HepG2 (cell line): ENCODE measurements around the gene MADD. TPM values are rescaled to one million over a fixed set of nuclear protein-coding genes. Genes with fewer than 3 reads are reported as not detected.

Experiments
- ATAC-seq: fragments of 200-7000 bp; cut with Tn5 transposase; 3 replicates; pipeline ENCODE4 v1.9.1; 2020; ENCODE audit warnings: mild to moderate bottlenecking, moderate library complexity
- BruUV-seq: library from RNA; stranded (reverse); fragments of 400-500 nt; replicated peaks from 2 replicates; lab custom pipeline; 2021; lab: Mats Ljungman, UMichigan
- CTCF ChIA-PET: fragments of 300-600 bp; formaldehyde crosslinking; extraction: SDS; loops from one replicate; lab custom pipeline; 2021; ENCODE audit warnings: low total read pairs, inconsistent platforms, low intra/inter-chr PET ratio; lab: Yijun Ruan, JAX
- POLR2A ChIA-PET: fragments of 350-600 bp; sonication (Branson Sonifier 250); formaldehyde crosslinking; loops from one replicate; lab custom pipeline; 2020; ENCODE audit warnings: antibody characterized with exemption, inconsistent platforms; lab: Yijun Ruan, JAX
- DNase-seq: peaks from one replicate; pipeline ENCODE4 v3.0.0-alpha.2; 2015; ENCODE audit warnings: low spot score
- FAIRE-seq: peaks from 3 replicates; lab custom pipeline; 2011; peaks lifted over from hg19 to GRCh38; lab: Jason Lieb, UNC
- H2AFZ ChIP-seq: one replicate; pipeline ENCODE4 v1.6.1; 2011; ENCODE audit warnings: low read length, inconsistent platforms
- H3K27ac ChIP-seq: fragments of 300-600 bp; 3 replicates; pipeline ENCODE4 v1.8.0; 2011; ENCODE audit warnings: mixed run types, mild to moderate bottlenecking, mixed read lengths, low read length, inconsistent platforms; ENCODE audit not compliant: insufficient read depth; ENCODE audit errors: extremely low read length
- H3K27me3 ChIP-seq, 2 experiments: fragments of 200-600 bp in 1 of 2; 2 replicates in 1 of 2; 3 replicates in 1 of 2; pipeline versions ENCODE4 v1.6.0 to v1.8.0; 2011; ENCODE audit warnings: low read length in 2 of 2, mild to moderate bottlenecking in 2 of 2, moderate library complexity in 2 of 2, inconsistent platforms in 1 of 2; ENCODE audit not compliant: insufficient read depth in 2 of 2, control insufficient read depth in 1 of 2
- H3K36me3 ChIP-seq, 2 experiments: fragments of 200-600 bp in 1 of 2; replicated peaks in 1 of 2; 2 replicates in 1 of 2; 3 replicates in 1 of 2; pipeline versions ENCODE4 v1.5.1 to v1.8.0; 2011; ENCODE audit warnings: low read length in 2 of 2, inconsistent platforms in 1 of 2; ENCODE audit not compliant: insufficient read depth in 2 of 2, control insufficient read depth in 1 of 2
- H3K4me1 ChIP-seq: 2 replicates; pipeline ENCODE4 v1.5.1; 2012; ENCODE audit warnings: low read length, inconsistent platforms; ENCODE audit not compliant: insufficient read depth
- H3K4me2 ChIP-seq: 2 replicates; pipeline ENCODE4 v1.6.0; 2011; ENCODE audit warnings: low read depth, low read length, inconsistent platforms
- H3K4me3 ChIP-seq, 3 experiments: fragments of 200-600 bp in 1 of 3; sonication (generic), shearing (Covaris generic) in 1 of 3; replicated peaks in 1 of 3; 2 replicates each; pipeline ENCODE4 v1.5.1; 2011 to 2016; ENCODE audit warnings: low read length in 3 of 3, inconsistent platforms in 2 of 3, low read depth in 2 of 3, mild to moderate bottlenecking in 2 of 3, control low read depth in 1 of 3, mixed read lengths in 1 of 3; ENCODE audit not compliant: insufficient read depth in 1 of 3
- H3K79me2 ChIP-seq: one replicate; pipeline ENCODE4 v1.6.1; 2011; ENCODE audit warnings: low read length, inconsistent platforms; ENCODE audit not compliant: insufficient read depth
- H3K9ac ChIP-seq: 2 replicates; pipeline ENCODE4 v1.6.0; 2011; ENCODE audit warnings: mild to moderate bottlenecking, low read depth, low read length, inconsistent platforms; ENCODE audit not compliant: insufficient read depth
- H3K9me3 ChIP-seq: 2 replicates; pipeline ENCODE4 v1.5.1; 2012; ENCODE audit warnings: mild to moderate bottlenecking, low read length
- H4K20me1 ChIP-seq: 2 replicates; pipeline ENCODE4 v1.6.0; 2011; ENCODE audit warnings: inconsistent platforms, mild to moderate bottlenecking, low read length, moderate library complexity; ENCODE audit not compliant: insufficient read depth
- ATF7-NPFF ChIP-seq: sonication (generic); formaldehyde crosslinking; IDR thresholded peaks from 2 replicates; pipeline ENCODE4 v1.8.1; 2023; ENCODE audit warnings: mild to moderate bottlenecking, low read depth, missing genetic modification reagents, moderate library complexity
- BRD4 ChIP-seq: sonication (generic); formaldehyde crosslinking; IDR thresholded peaks from 2 replicates; pipeline ENCODE4 v1.4.0; 2020; ENCODE audit warnings: missing genetic modification reagents
- CREB1 ChIP-seq, 2 experiments: fragments of 450-650 bp in 1 of 2; IDR thresholded peaks; 2 replicates each; pipeline ENCODE4 v1.6.1; 2016 to 2017; ENCODE audit warnings: control low read depth in 1 of 2, mild to moderate bottlenecking in 1 of 2, missing compliant biosample characterization in 1 of 2, missing genetic modification characterization in 1 of 2
- HNF1B ChIP-seq: sonication (generic); formaldehyde crosslinking; IDR thresholded peaks from 2 replicates; pipeline ENCODE4 v1.5.1; 2020; ENCODE audit warnings: mild to moderate bottlenecking, moderate library complexity, missing genetic modification reagents
- KDM3A ChIP-seq: IDR thresholded peaks from 2 replicates; pipeline ENCODE4 v1.6.1; 2018; ENCODE audit warnings: low read depth, missing compliant biosample characterization
- KIAA2018 ChIP-seq: sonication (generic); formaldehyde crosslinking; IDR thresholded peaks from 2 replicates; pipeline ENCODE4 v1.5.0; 2020; ENCODE audit warnings: mild to moderate bottlenecking, missing genetic modification reagents, borderline replicate concordance
- KLF6 ChIP-seq: IDR thresholded peaks from 2 replicates; pipeline ENCODE4 v1.8.0; 2016; ENCODE audit warnings: missing biosample characterization, missing genetic modification reagents
- LCORL ChIP-seq, 2 experiments: fragments of 450-650 bp in 1 of 2; sonication (generic) in 1 of 2; formaldehyde crosslinking in 1 of 2; IDR thresholded peaks; 2 replicates each; pipeline versions ENCODE4 v1.5.0 to v1.6.1; 2017 to 2020; ENCODE audit warnings: antibody characterized with exemption in 1 of 2, missing genetic modification reagents in 1 of 2
- MXD1 ChIP-seq: sonication (generic); formaldehyde crosslinking; IDR thresholded peaks from 2 replicates; pipeline ENCODE4 v1.4.0; 2020; ENCODE audit warnings: mild to moderate bottlenecking, missing genetic modification reagents
- POLR2AphosphoS5 ChIP-seq: IDR thresholded peaks from 2 replicates; pipeline ENCODE4 v1.6.1; 2012; ENCODE audit warnings: low read depth, low read length
- RAD51 ChIP-seq: fragments of 450-650 bp; IDR thresholded peaks from 2 replicates; pipeline ENCODE4 v1.6.1; 2016; ENCODE audit warnings: borderline replicate concordance
- REL ChIP-seq: sonication (generic); formaldehyde crosslinking; conservative IDR thresholded peaks from 2 replicates; pipeline ENCODE4 v1.8.0; 2022; ENCODE audit warnings: mild to moderate bottlenecking, missing genetic modification reagents, moderate library complexity
- SMARCC2 ChIP-seq: fragments of 450-650 bp; IDR thresholded peaks from 2 replicates; pipeline ENCODE4 v1.6.1; 2017; ENCODE audit warnings: antibody characterized with exemption, mild to moderate bottlenecking
- TARDBP ChIP-seq: sonication (generic); formaldehyde crosslinking; IDR thresholded peaks from 2 replicates; pipeline ENCODE4 v1.8.0; 2022; ENCODE audit warnings: mild to moderate bottlenecking, missing genetic modification reagents
- ZC3H4 ChIP-seq: sonication (generic); formaldehyde crosslinking; IDR thresholded peaks from 2 replicates; pipeline ENCODE4 v1.4.0; 2020; ENCODE audit warnings: missing genetic modification reagents, borderline replicate concordance
- ZSCAN20 ChIP-seq: sonication (generic); formaldehyde crosslinking; IDR thresholded peaks from 2 replicates; pipeline ENCODE4 v1.4.0; 2020; ENCODE audit warnings: missing genetic modification reagents, mild to moderate bottlenecking, borderline replicate concordance
- WGBS: methylation state at CpG from one replicate; pipeline ENCODE4 v1.1.6; 2017; ENCODE audit warnings: low lambda C conversion rate; 5-methylcytosine and 5-hydroxymethylcytosine counted together
- in situ Hi-C: cut with HindIII; loops from 2 replicates; pipeline ENCODE4 v1.10.0; 2017; ENCODE audit warnings: low pct_unique_long_range_greater_than_20kb; ENCODE audit not compliant: extremely low pct_ligation_motif_present
- intact Hi-C: fragments of 100-400 bp; cut with micrococcal nuclease; formaldehyde crosslinking; loops from one replicate; pipeline ENCODE4 v1.10.0; 2022; ENCODE audit not compliant: unreplicated experiment
- polyA plus RNA-seq, 8 experiments: library from polyadenylated mRNA; depleted of rRNA in 3 of 8; stranded (reverse) in 7 of 8; unstranded in 1 of 8; fragments of >200 nt; fragmentation: Illumina TruSeq in 4 of 8; extraction: Trizol in 4 of 8; gene quantifications; 2 replicates each; pipeline versions ENCODE4 v1.2.1 to v1.2.3, GENCODE V29; 2011 to 2016; ENCODE audit warnings: low read depth in 4 of 8, missing spikeins in 1 of 8, mixed read lengths in 1 of 8; ENCODE audit not compliant: insufficient read depth in 1 of 8
- total RNA-seq, 5 experiments: library from RNA; depleted of rRNA; stranded (reverse); fragments of >200 nt; fragmentation: Illumina TruSeq; extraction: Trizol; gene quantifications; 2 replicates each; pipeline ENCODE4 v1.2.3, GENCODE V29; 2016; ENCODE audit warnings: low read depth in 1 of 5

Gene MADD
- total and polyA plus RNA-seq, 2 of the 13 experiments (the other 11 are each of a cell fraction or from before 2014, with no cell fraction given), result 18.0 to 29.2 TPM

- Histone ChIP-seq H3K36me3 (no peaks in the 10 kb centered on the region), H3K27me3 (peaks cover 2 to 4% of the 10 kb centered on the region in 2 experiments; a peak in 1 of 5 replicates), H3K4me3 (no peak overlapping the region), H4K20me1 (no peaks in the 10 kb centered on the region), H3K27ac (no peak overlapping the region), H3K9me3 (no peaks in the 10 kb centered on the region), H2AFZ (no peak overlapping the region), H3K79me2 (no peaks in the 10 kb centered on the region), H3K4me2 (no peak overlapping the region), H3K9ac (no peak overlapping the region), H3K4me1 (peaks cover 12% of the 10 kb centered on the region; the same call in 1 of the 2 replicates)
- in situ Hi-C loops (loop anchor here (10.0 kb wide), 1 partner anchor 77 kb away; no protein-coding TSS in a partner anchor), intact Hi-C loops (no loop called here)
- ATAC-seq (peak; percentile 20; the same call in 2 of the 3 replicates), FAIRE-seq (no peak), DNase-seq (no peak)
- ChIA-PET POLR2A (no interaction called here), CTCF (no interaction called here)
- no TSS peak for BruUV-seq
- WGBS, result 12% methylated on average over 5 of the region's 5 CpGs
- TF ChIP-seq BRD4 (CRISPR knock-in tag) (no peak), TARDBP (CRISPR knock-in tag) (no peak), KDM3A (CRISPR knock-in tag) (no peak), CREB1 (IDR thresholded peaks at IDR 0.05) (no peak), CREB1 (CRISPR knock-in tag; IDR thresholded peaks at IDR 0.05) (no peak), KIAA2018 (no peak), ZC3H4 (CRISPR knock-in tag) (no peak), POLR2AphosphoS5 (no peak), ZSCAN20 (CRISPR knock-in tag) (no peak), SMARCC2 (no peak), ATF7-NPFF (no peak), HNF1B (CRISPR knock-in tag) (no peak), MXD1 (no peak), KLF6 (CRISPR knock-in tag) (no peak), RAD51 (no peak), REL (CRISPR knock-in tag) (no peak), LCORL (IDR thresholded peaks at IDR 0.05) (no peak), LCORL (CRISPR knock-in tag; IDR thresholded peaks at IDR 0.05) (no peak)
Observed at GRCh38 chr11:47377571-47378009, 107.7 kb downstream of the MADD start.
